ENCODE data around the gene F7.

F7 gene

DNA sequence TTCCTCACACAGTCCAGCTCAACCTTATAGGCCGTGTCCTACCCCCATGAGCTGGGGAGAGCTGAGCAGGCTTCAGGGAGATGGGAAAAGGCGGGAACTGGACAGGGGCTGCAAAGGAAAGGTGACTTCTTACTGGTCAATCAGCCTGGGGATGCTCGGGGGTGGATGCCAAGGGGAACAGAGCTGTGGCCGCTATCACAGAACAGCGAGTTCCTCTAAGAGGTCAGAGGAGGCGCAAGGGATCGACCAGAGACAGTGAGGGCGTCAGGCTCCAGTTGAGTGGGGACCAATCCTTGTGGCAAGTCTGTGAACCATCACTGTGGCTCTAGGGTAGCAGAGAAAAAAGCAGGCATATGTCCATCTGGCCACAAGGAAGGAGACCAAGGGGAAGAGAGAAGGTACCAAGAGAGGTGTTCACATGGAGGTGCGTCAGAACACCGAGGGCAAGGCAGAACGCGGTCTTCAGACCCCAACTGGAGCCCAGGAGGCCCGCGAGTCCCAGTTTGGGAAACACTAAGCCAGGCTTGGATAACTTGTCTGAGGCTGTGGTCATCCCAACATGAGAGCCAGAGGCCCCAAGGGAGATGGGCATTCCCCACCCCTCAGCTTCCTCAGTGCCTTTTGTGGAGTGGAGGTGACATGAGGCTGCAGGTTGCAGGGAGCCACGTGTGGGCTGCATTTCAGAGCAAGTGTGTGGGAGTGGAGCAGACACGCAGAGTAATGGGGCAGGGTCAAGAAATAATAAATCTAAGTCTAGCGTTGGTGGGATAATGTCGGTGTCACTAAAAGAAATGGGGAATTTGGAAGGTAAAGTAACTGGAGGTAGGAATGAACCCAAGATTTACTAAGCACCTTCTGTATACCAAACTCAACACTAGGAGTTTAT lies 20.9 kb downstream of the F7 start:
- no peak overlapping the region for H3K27ac ChIP-seq
- TF ChIP-seq, protein P1, sequence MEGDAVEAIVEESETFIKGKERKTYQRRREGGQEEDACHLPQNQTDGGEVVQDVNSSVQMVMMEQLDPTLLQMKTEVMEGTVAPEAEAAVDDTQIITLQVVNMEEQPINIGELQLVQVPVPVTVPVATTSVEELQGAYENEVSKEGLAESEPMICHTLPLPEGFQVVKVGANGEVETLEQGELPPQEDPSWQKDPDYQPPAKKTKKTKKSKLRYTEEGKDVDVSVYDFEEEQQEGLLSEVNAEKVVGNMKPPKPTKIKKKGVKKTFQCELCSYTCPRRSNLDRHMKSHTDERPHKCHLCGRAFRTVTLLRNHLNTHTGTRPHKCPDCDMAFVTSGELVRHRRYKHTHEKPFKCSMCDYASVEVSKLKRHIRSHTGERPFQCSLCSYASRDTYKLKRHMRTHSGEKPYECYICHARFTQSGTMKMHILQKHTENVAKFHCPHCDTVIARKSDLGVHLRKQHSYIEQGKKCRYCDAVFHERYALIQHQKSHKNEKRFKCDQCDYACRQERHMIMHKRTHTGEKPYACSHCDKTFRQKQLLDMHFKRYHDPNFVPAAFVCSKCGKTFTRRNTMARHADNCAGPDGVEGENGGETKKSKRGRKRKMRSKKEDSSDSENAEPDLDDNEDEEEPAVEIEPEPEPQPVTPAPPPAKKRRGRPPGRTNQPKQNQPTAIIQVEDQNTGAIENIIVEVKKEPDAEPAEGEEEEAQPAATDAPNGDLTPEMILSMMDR (IDR thresholded peaks at IDR 0.05), result no peak
- TF ChIP-seq ZFX (IDR thresholded peaks at IDR 0.05; ENCODE audit: borderline replicate concordance), result no peak

DNA sequence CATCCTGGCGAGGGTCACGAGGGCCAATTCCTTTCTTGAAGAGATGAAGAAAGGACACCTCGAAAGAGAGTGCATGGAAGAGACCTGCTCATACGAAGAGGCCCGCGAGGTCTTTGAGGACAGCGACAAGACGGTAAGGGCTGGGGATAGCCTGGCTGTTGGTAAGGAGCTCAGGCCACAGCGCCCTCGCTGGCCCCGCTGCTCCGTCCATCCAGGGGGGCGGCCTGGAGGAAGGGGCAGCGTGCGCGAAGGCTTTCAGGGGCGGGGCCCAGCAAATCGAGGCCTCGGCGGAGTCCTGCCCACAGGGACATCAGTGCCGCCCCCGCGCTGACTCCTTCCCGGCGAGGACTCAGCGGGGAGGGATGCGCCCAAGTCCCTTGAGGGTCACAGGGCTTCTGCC lies 23.9 kb downstream of the F7 start:
- H3K27ac ChIP-seq, result no peak overlapping the region
- TF ChIP-seq ZFX (IDR thresholded peaks at IDR 0.05; ENCODE audit: borderline replicate concordance), result no peak
- TF ChIP-seq, protein P1 (IDR thresholded peaks at IDR 0.05), result no peak

DNA sequence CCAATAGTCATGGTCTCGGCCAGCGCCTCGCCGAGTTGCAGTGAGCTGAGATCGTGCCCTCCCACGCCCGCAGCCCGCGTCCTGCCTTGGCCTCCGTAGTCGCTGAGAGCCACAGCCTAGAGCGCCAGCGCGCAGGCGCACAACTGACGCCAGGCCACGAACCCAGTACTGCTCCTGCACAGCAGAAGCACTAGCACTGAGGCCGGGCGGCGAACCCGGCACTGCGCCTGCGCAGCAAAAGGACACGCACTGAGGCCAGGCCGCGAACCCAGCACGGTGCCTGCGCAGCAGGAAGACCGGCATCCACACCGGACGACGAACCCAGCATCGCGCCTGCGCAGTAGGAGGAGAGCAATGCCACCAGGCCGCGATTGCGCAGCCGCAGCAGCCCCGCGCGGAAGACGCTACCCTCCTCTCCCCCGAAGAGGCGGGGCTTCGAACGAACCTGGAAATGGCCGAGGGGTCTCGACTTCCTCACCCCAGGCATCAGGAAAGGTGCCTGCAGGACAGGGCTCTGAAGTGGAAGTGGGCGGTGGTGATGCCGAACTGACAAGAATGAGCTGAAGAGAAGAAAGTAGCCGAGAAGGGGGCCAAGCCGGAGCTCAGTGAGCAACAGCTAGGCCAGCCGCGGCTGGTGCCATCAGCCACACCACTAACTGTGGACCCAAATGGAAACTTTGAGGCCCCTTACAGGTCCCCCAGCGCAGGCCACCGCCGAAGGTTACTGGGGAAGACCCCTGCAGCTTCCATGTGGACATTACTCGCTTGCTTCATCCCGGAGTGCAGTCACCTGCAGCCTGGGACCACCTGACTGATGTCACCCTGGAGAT lies 24.5 kb downstream of the F7 start:
- TF ChIP-seq, protein P1 (IDR thresholded peaks at IDR 0.05), result no peak
- no peak for TF ChIP-seq ZFX (IDR thresholded peaks at IDR 0.05; ENCODE audit: borderline replicate concordance)
- no peak overlapping the region for H3K27ac ChIP-seq

DNA sequence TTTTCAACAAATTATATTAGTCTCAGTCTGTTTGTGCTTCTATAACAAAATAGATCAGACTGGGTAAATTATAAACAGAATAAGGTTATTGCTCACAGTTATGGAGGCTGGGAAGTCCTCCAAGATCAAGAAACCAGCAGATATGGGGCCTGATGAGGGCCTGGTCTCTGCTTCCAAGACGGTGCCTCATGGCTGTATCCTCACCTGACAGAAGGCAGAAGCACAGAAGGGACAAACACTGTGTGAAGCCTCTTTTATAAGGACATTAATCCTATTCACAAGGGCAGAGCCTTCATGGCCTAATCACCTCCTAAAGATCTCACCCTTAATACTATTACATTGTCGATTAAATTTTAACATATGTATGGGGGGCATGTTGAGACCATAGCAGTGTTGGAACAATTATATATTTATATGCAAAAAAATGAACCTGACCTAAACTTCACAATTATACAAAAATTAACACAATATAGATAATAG lies 29.7 kb downstream of the F7 start:
- H3K27ac ChIP-seq, result no peak overlapping the region
- no peak for TF ChIP-seq ZFX (IDR thresholded peaks at IDR 0.05; ENCODE audit: borderline replicate concordance)
- TF ChIP-seq, protein P1 (IDR thresholded peaks at IDR 0.05), result no peak

DNA sequence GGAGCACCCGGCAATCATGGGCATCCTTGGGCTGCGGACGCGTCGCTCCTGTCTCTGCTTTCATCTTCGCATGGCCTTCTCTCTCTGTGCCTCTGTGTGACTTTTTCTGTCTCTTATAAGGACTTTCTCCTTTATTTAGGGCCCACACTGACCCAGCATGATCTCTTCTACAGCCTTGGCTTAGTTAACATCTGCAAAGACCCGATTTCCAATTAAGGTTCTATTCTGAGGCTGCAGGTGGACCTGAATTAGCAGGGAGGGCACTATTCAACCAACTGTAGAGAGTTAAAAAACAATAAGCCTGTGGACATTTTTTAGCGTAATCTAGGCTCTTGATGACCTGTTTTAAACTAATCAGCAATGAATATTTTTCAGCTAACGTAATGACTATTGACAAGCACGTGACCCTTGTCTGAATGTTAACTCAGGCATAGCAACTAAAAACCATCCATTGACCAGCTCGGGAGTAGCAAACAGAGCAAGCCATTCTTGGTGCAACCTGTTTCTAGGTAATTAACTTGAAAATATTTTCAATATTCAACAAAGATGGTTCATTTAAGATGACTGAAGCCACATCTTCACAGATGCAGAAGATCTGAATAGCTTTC lies 32.2 kb downstream of the F7 start:
- TF ChIP-seq ZFX (IDR thresholded peaks at IDR 0.05; ENCODE audit: borderline replicate concordance), result no peak
- TF ChIP-seq, protein P1 (IDR thresholded peaks at IDR 0.05), result no peak
- no peak overlapping the region for H3K27ac ChIP-seq

DNA sequence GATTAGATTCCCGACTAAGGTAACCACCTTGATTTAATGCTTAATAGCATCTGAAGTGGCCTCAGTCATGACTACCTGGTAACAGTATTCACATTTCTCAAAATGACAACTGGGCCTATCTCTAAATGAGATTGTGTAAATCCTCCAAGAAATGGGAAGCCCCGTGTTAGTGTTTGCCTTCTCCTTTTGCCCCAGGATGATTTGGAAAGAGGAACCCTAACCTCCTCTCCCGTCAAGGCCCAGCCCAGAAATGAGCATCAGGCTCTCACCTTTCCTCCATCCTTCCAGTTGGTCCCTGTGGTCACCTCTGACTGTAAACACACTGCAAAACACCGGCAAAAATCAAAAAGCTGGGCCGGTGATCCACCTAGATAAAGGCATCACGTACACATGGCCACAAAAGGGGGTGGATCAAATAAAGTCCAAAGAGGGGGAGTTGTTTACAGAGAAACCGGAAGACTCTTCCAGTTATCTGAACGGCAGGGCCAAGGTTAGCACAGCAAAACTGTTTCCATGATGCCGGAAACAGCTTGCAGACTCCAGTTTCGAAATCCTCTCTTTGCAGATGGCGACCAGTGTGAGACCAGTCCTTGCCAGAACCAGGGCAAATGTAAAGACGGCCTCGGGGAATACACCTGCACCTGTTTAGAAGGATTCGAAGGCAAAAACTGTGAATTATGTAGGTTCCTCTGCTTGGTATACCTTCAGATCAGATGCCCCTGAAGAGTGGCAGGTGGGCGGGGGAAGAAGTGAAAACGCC lies 33.4 kb downstream of the F7 start:
- no peak overlapping the region for H3K27ac ChIP-seq
- no peak for TF ChIP-seq ZFX (IDR thresholded peaks at IDR 0.05; ENCODE audit: borderline replicate concordance)
- TF ChIP-seq, protein P1 (IDR thresholded peaks at IDR 0.05), result no peak

Data from 22Rv1 (cell line).